ENCODE results near the gene FAM204A. TPM values are rescaled to one million over a fixed set of nuclear protein-coding genes. Genes with fewer than 3 reads are reported as not detected.

FAM204A gene
- total and polyA plus RNA-seq, 9 donors = 36.7 to 56.1 (median 44.1) TPM

- no CpG with 5 or more reads among the region's 3 CpGs for WGBS (ENCODE audit: insufficient coverage)
- no peak for DNase-seq
- no peaks in the 10 kb centered on the region for H3K4me1 ChIP-seq (ENCODE audit: control insufficient read depth, insufficient read depth, low read length)
- H3K27me3 ChIP-seq (ENCODE audit: control insufficient read depth, insufficient read depth, low read length) = peaks cover 3% of the 10 kb centered on the region
- H3K27ac ChIP-seq (ENCODE audit: low read length) = no peak overlapping the region
- no peak overlapping the region for H3K4me3 ChIP-seq (ENCODE audit: low read length)
- H3K9me3 ChIP-seq (replicated peaks; ENCODE audit: control insufficient read depth, low read depth, low read length) = no peaks in the 10 kb centered on the region
- no peaks in the 10 kb centered on the region for H3K36me3 ChIP-seq (ENCODE audit: control insufficient read depth, insufficient read depth, low read length)
Measured at GRCh38 chr10:118290471-118290995, 51.6 kb downstream of the FAM204A start.

DNA sequence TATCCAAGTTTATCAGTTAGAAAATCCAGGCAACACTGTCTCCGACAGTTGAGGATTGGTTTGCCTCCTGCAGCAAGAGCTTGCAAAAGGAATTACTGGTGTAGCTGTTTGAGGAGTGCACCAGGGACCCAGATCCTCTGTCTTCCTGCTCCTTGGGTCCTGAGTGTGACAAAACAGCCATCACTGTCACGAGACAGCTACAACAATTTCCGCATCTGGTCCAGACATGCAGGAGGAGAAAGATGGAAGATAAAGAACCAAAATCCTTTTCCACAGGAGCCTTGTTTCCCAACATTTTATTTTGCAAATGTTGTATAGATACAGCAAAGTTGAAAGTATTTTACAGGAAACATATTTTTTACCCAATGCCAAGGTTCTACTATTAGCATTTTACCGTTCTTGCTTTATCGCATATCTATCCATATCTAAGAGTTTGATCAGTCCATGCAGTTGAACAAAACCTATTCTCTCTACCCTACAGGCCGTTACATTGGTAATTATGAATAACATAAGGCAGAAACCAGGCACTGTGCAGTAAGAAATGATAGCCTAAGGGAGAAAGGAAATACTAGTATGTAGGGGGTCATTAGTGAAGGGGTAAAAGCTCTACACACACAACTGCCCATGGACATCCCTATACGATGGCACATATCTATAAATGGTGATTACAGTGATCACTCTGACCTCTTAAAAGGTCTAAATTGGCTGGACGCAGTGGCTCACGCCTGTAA, 54.9 kb downstream of the FAM204A start:
- DNase-seq = no peak
- no CpG with 5 or more reads among the region's 9 CpGs for WGBS (ENCODE audit: insufficient coverage)
- Histone ChIP-seq H3K36me3 (ENCODE audit: control insufficient read depth, insufficient read depth, low read length) (no peaks in the 10 kb centered on the region), H3K4me1 (ENCODE audit: control insufficient read depth, insufficient read depth, low read length) (no peaks in the 10 kb centered on the region), H3K27ac (ENCODE audit: low read length) (no peak overlapping the region), H3K27me3 (ENCODE audit: control insufficient read depth, insufficient read depth, low read length) (peaks cover 7% of the 10 kb centered on the region), H3K9me3 (replicated peaks; ENCODE audit: control insufficient read depth, low read depth, low read length) (no peaks in the 10 kb centered on the region), H3K4me3 (ENCODE audit: low read length) (no peak overlapping the region)

DNA sequence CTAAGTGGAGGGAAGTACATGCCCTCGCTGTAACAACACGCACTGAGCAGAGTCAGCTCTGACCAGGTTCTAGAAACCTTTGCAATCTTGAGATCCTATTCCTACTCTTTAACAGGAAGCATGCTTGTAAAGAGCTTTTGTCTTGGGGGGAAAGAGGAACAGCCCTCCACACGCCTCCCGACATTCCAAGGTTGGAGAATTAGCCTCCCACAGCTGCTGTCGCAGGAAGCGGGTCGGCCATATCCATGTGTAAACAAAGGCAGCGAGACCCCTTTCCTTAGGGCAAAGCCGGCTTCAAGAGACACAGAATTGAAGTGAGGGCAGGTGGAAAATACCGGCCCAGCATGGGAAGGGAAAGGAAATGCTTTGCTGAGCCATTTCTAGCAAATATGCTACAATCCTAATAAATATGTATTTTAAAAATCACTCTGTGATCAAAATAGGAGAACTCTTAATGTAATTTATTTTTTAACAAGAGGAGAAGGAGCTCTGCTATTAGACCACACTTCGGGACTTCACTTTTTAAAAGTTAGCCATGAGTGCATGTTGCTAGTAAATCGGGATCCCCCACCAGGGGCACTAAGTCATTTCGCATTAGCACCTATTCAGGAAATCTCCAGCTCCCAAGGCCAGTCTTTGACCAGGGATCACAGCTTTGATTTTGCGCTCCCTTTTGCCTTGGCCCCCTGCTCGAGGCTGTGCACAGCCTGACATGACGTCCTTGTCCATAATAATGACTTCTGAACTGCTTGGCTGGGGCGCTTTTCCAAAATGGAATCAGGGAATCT, 55.9 kb downstream of the FAM204A start:
- no peak for DNase-seq
- Histone ChIP-seq H3K27me3 (ENCODE audit: control insufficient read depth, insufficient read depth, low read length) (peaks cover 7% of the 10 kb centered on the region), H3K27ac (ENCODE audit: low read length) (no peak overlapping the region), H3K4me3 (ENCODE audit: low read length) (no peak overlapping the region), H3K9me3 (replicated peaks; ENCODE audit: control insufficient read depth, low read depth, low read length) (no peaks in the 10 kb centered on the region), H3K36me3 (ENCODE audit: control insufficient read depth, insufficient read depth, low read length) (no peaks in the 10 kb centered on the region), H3K4me1 (ENCODE audit: control insufficient read depth, insufficient read depth, low read length) (no peaks in the 10 kb centered on the region)
- WGBS (ENCODE audit: insufficient coverage) = 51% methylated on average over 7 of the region's 17 CpGs

GRCh38 chr10:118282670-118283069, 59.5 kb downstream of the FAM204A start:
- WGBS (ENCODE audit: insufficient coverage) = 100% methylated on average over 1 of the region's 1 CpG
- peaks cover 6% of the 10 kb centered on the region for H3K9me3 ChIP-seq (replicated peaks; ENCODE audit: control insufficient read depth, low read depth, low read length)
- H3K27me3 ChIP-seq (ENCODE audit: control insufficient read depth, insufficient read depth, low read length) = peaks cover 7% of the 10 kb centered on the region
- H3K27ac ChIP-seq (ENCODE audit: low read length) = no peak overlapping the region
- H3K4me3 ChIP-seq (ENCODE audit: low read length) = no peak overlapping the region
- no peaks in the 10 kb centered on the region for H3K36me3 ChIP-seq (ENCODE audit: control insufficient read depth, insufficient read depth, low read length)
- no peaks in the 10 kb centered on the region for H3K4me1 ChIP-seq (ENCODE audit: control insufficient read depth, insufficient read depth, low read length)
- no peak for DNase-seq

DNA sequence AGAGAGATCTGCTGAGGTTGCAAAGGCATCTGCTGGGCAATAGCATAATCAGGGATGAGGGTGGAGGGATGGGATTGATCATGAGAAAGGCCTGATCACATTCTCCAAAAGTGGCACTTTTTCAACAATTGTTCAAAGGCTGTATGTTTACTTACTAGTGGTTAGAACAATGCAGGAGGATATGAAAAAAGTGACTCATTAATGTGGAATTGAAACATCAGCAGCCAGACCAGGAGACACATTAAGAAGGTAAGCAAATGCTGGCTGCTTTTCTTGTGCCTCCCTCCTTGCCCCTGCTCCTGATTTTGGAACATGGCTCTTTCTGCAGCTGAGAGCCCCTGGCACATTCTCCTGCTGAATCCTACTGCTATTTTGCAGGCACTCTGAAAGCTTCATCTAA, 63.5 kb downstream of the FAM204A start:
- no peak for DNase-seq
- H3K9me3 ChIP-seq (replicated peaks; ENCODE audit: control insufficient read depth, low read depth, low read length) = peaks cover 7% of the 10 kb centered on the region
- H3K4me3 ChIP-seq (ENCODE audit: low read length) = no peak overlapping the region
- no peaks in the 10 kb centered on the region for H3K36me3 ChIP-seq (ENCODE audit: control insufficient read depth, insufficient read depth, low read length)
- no peak overlapping the region for H3K27ac ChIP-seq (ENCODE audit: low read length)
- H3K4me1 ChIP-seq (ENCODE audit: control insufficient read depth, insufficient read depth, low read length) = no peaks in the 10 kb centered on the region
- no peaks in the 10 kb centered on the region for H3K27me3 ChIP-seq (ENCODE audit: control insufficient read depth, insufficient read depth, low read length)

DNA sequence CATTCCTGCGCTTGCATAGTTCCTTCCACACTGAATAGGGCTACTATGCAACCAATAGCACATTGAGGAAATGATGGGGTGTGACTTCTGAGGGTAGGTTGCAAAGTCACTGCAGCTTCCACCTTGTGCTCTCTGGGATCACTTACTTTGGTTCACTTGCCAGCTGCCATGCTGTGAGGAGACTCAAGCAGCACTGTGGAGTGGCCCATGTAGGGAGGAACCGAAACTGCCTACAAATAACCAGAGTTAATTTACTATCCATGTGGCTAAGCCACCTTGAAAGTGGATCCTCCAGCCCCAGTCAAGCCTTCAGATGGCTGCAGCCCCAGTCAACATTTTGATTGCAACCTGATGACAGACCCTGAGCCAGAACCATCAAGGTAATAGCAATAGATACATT, 64.3 kb downstream of the FAM204A start:
- H3K27ac ChIP-seq (ENCODE audit: low read length) = no peak overlapping the region
- H3K36me3 ChIP-seq (ENCODE audit: control insufficient read depth, insufficient read depth, low read length) = no peaks in the 10 kb centered on the region
- WGBS (ENCODE audit: insufficient coverage) = no CpG with 5 or more reads among the region's 2 CpGs
- no peaks in the 10 kb centered on the region for H3K4me1 ChIP-seq (ENCODE audit: control insufficient read depth, insufficient read depth, low read length)
- no peak overlapping the region for H3K4me3 ChIP-seq (ENCODE audit: low read length)
- no peaks in the 10 kb centered on the region for H3K27me3 ChIP-seq (ENCODE audit: control insufficient read depth, insufficient read depth, low read length)
- peaks cover 7% of the 10 kb centered on the region for H3K9me3 ChIP-seq (replicated peaks; ENCODE audit: control insufficient read depth, low read depth, low read length)
- DNase-seq = no peak

DNA sequence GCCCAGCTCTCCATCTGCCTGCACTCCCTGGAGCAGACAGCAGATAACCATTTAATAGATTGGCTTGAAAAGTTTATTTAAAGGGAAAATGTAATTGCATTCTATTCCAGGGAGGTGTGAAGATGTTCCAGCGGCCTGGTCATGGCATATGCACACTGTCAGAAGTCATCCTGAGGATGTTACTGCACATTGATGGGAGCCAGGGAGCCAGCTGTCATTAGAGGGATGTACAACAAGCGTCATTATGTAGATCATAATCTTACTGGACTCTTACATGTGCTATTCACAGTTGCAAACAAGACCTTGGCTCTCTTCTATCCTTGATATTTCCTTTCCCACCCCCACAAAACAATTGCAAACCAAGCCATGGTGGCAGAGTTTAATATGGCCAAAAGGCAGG, 65.4 kb downstream of the FAM204A start:
- H3K4me3 ChIP-seq (ENCODE audit: low read length) = no peak overlapping the region
- peaks cover 7% of the 10 kb centered on the region for H3K9me3 ChIP-seq (replicated peaks; ENCODE audit: control insufficient read depth, low read depth, low read length)
- no peaks in the 10 kb centered on the region for H3K36me3 ChIP-seq (ENCODE audit: control insufficient read depth, insufficient read depth, low read length)
- H3K4me1 ChIP-seq (ENCODE audit: control insufficient read depth, insufficient read depth, low read length) = no peaks in the 10 kb centered on the region
- no CpG with 5 or more reads among the region's 2 CpGs for WGBS (ENCODE audit: insufficient coverage)
- peaks cover 6% of the 10 kb centered on the region for H3K27me3 ChIP-seq (ENCODE audit: control insufficient read depth, insufficient read depth, low read length)
- no peak overlapping the region for H3K27ac ChIP-seq (ENCODE audit: low read length)
- DNase-seq = no peak

GRCh38 chr10:118276204-118276603, 65.9 kb downstream of the FAM204A start:
- peak; percentile 59 for DNase-seq
- H3K27me3 ChIP-seq (ENCODE audit: control insufficient read depth, insufficient read depth, low read length) = peaks cover 6% of the 10 kb centered on the region
- peaks cover 7% of the 10 kb centered on the region for H3K9me3 ChIP-seq (replicated peaks; ENCODE audit: control insufficient read depth, low read depth, low read length)
- no peaks in the 10 kb centered on the region for H3K4me1 ChIP-seq (ENCODE audit: control insufficient read depth, insufficient read depth, low read length)
- no peak overlapping the region for H3K4me3 ChIP-seq (ENCODE audit: low read length)
- no peak overlapping the region for H3K27ac ChIP-seq (ENCODE audit: low read length)
- no peaks in the 10 kb centered on the region for H3K36me3 ChIP-seq (ENCODE audit: control insufficient read depth, insufficient read depth, low read length)

DNA sequence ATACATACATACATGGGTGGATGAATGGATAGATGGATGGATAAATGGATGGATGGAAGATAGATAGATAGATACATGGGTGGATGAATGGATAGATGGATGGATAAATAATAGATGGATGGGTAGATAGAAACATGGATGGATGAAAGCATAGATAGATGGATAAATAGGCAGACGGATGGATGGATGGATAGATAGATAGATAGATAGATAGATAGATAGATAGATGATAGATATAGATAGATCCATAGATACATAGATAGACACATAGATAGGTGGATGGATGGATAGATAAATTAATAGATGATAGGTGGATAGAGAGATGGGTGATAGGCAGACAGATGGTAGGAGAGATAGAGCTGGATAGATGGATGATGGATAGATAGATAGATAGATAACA, 68.5 kb downstream of the FAM204A start:
- no peak overlapping the region for H3K27ac ChIP-seq (ENCODE audit: low read length)
- H3K27me3 ChIP-seq (ENCODE audit: control insufficient read depth, insufficient read depth, low read length) = peaks cover 13% of the 10 kb centered on the region
- WGBS (ENCODE audit: insufficient coverage) = no CpG with 5 or more reads among the region's 1 CpG

DNA sequence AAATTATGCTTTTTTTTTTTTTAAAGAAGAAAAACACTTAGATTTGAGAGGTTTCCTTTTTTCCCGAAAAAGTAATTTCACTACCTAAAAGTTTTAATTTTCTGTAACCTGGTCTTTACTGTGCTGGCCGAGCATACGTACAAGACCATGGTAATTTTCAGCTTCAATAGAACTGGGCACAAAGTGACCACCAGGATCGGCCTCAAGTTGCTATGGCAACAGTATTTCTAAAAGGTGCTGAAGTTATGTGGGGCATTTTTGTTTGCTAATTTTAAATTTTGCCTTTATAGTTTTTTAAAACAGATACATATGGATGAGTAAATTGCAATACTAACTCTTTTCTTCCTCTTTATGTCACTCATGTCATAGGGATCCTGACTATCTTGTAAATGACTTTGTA, 69.4 kb downstream of the FAM204A start:
- DNase-seq = no peak
- Histone ChIP-seq H3K4me1 (ENCODE audit: control insufficient read depth, insufficient read depth, low read length) (no peaks in the 10 kb centered on the region), H3K9me3 (replicated peaks; ENCODE audit: control insufficient read depth, low read depth, low read length) (peaks cover 2% of the 10 kb centered on the region), H3K36me3 (ENCODE audit: control insufficient read depth, insufficient read depth, low read length) (no peaks in the 10 kb centered on the region), H3K27ac (ENCODE audit: low read length) (no peak overlapping the region), H3K4me3 (ENCODE audit: low read length) (no peak overlapping the region), H3K27me3 (ENCODE audit: control insufficient read depth, insufficient read depth, low read length) (peaks cover 13% of the 10 kb centered on the region)
- WGBS (ENCODE audit: insufficient coverage) = no CpG with 5 or more reads among the region's 4 CpGs

More for the DNA sequence above, 68.5 kb downstream of the FAM204A start:
- H3K4me3 ChIP-seq (ENCODE audit: low read length) = no peak overlapping the region
- DNase-seq = no peak
- H3K4me1 ChIP-seq (ENCODE audit: control insufficient read depth, insufficient read depth, low read length) = no peaks in the 10 kb centered on the region
- peaks cover 7% of the 10 kb centered on the region for H3K9me3 ChIP-seq (replicated peaks; ENCODE audit: control insufficient read depth, low read depth, low read length)
- no peaks in the 10 kb centered on the region for H3K36me3 ChIP-seq (ENCODE audit: control insufficient read depth, insufficient read depth, low read length)

All from muscle of leg (tissue), 11 donors.